Measurements from ENCODE around the gene MUC2.

Gene MUC2

GRCh38 chr11:1052133-1053011, 22.3 kb upstream of the MUC2 start:
- no peak for DNase-seq

GRCh38 chr11:1053121-1053901, 21.4 kb upstream of the MUC2 start:
- DNase-seq = no peak

- no peak for DNase-seq
These were observed 20.2 kb upstream of the MUC2 start for GRCh38 chr11:1054143-1055108.

GRCh38 chr11:1055109-1055703, 19.5 kb upstream of the MUC2 start:
- DNase-seq = no peak

GRCh38 chr11:1055990-1056771, 18.5 kb upstream of the MUC2 start:
- DNase-seq = no peak

- DNase-seq = no peak
These were observed 16.9 kb upstream of the MUC2 start for GRCh38 chr11:1057806-1058205.

- no peak for DNase-seq
These were observed 14.9 kb upstream of the MUC2 start for GRCh38 chr11:1059759-1060158.

- DNase-seq = no peak
These were observed 14.3 kb upstream of the MUC2 start for GRCh38 chr11:1060410-1060809.

GRCh38 chr11:1060852-1061616, 13.6 kb upstream of the MUC2 start:
- DNase-seq = no peak

GRCh38 chr11:1062075-1062820, 12.4 kb upstream of the MUC2 start:
- DNase-seq = no peak

- DNase-seq = no peak
These were observed 10.5 kb upstream of the MUC2 start for GRCh38 chr11:1064167-1064566.

- DNase-seq = no peak
These were observed 6.7 kb upstream of the MUC2 start for GRCh38 chr11:1067812-1068496.

- no peak for DNase-seq
These were observed 4.9 kb upstream of the MUC2 start for GRCh38 chr11:1069740-1070139.

- no peak for DNase-seq
These were observed 3.8 kb upstream of the MUC2 start for GRCh38 chr11:1070594-1071462.

GRCh38 chr11:1071571-1072115, 3.0 kb upstream of the MUC2 start:
- DNase-seq = no peak

- no peak for DNase-seq
These were observed 2.4 kb upstream of the MUC2 start for GRCh38 chr11:1072116-1072820.

GRCh38 chr11:1072821-1073231, 1.8 kb upstream of the MUC2 start:
- no peak for DNase-seq

Data from NCI-H1105 treated with DMSO at 0.1 percent for 48 hours (cell line).